ENCODE measurements around the gene ZNF331.
A peak's percentile ranks its signal among the peaks of the same experiment; 100 is the strongest.
"Not testable (repeated sequence)": the region's sequence is repeated elsewhere in the genome, so short reads cannot be mapped to it uniquely, and the experiment has no call there.

Gene ZNF331

DNA sequence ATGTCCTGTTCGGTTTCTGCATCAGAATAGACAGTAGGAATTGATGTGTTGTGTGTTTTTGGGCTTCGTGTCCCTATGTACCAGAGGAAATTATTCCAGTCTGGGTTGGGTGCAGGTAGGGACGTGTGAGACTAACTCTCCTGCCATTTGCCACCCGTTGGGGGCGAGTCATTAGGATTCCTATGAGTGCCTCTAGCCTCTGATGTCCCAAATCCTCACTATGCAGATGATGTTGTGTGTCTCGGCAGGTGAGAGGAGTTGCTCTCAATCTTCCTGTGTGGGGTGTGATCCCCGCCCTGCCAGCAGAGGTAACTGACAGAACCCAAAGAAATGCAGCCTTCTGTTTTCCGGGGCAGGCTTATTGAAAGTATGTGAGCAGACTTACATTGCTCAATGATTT is 31.2 kb upstream of the ZNF331 start:
- TF ChIP-seq, protein P1, sequence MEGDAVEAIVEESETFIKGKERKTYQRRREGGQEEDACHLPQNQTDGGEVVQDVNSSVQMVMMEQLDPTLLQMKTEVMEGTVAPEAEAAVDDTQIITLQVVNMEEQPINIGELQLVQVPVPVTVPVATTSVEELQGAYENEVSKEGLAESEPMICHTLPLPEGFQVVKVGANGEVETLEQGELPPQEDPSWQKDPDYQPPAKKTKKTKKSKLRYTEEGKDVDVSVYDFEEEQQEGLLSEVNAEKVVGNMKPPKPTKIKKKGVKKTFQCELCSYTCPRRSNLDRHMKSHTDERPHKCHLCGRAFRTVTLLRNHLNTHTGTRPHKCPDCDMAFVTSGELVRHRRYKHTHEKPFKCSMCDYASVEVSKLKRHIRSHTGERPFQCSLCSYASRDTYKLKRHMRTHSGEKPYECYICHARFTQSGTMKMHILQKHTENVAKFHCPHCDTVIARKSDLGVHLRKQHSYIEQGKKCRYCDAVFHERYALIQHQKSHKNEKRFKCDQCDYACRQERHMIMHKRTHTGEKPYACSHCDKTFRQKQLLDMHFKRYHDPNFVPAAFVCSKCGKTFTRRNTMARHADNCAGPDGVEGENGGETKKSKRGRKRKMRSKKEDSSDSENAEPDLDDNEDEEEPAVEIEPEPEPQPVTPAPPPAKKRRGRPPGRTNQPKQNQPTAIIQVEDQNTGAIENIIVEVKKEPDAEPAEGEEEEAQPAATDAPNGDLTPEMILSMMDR (IDR thresholded peaks at IDR 0.05; ENCODE audit: low read depth, low read length), result no peak
- H3K4me3 ChIP-seq (ENCODE audit: low read depth, low read length), result no peak overlapping the region
- DNase-seq (ENCODE audit: low read depth, low spot score), result no peak
- in situ Hi-C loops (cut with HindIII; ENCODE audit: low sequenced_read_pairs), result no loop called here

DNA sequence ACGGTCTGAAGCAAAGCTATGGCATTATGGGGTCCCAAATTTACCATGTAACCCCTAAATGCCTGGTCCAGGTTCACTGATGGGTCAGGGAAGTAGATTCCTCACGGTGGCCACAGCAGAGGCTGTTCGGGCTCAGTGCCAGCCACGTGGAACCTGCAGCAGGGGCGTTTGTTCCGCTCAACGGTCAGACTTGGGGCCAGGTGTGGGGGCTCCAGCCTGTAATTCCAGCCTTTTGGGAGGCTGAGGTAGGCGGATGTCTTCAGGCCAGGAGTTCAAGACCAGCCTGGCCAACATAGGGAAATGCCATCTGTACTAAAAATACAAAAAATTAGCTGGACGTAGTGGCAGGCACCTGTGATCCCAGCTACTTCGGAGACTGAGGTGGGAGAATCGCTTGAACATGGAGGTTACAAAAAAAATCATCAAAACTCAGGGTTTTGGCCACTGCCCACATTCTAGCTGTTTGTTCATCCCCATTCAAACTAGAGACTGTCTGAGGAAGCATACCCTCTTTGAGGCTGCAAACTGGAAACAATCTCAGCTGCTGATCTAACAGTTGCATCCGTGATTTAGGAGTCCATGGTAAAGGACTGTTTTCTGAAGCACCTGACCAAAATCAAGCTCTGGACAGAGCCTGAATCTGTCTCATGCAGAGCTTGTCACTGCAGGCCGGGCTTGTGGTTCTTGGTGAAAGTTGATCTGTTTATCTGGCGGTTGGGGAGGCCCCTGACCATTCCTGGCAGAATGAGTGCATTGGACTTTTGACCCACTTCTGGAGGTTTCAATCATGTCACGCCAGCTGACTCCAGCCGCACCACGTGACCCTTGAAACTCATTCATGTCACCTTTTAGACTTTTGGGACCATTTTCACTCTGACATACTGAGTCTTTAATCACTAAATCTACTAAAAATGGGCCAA is 30.2 kb upstream of the ZNF331 start:
- TF ChIP-seq, protein P1 (IDR thresholded peaks at IDR 0.05; ENCODE audit: low read depth, low read length), result no peak
- DNase-seq (ENCODE audit: low read depth, low spot score), result no peak
- in situ Hi-C loops (cut with HindIII; ENCODE audit: low sequenced_read_pairs), result no loop called here
- H3K4me3 ChIP-seq (ENCODE audit: low read depth, low read length), result no peak overlapping the region

DNA sequence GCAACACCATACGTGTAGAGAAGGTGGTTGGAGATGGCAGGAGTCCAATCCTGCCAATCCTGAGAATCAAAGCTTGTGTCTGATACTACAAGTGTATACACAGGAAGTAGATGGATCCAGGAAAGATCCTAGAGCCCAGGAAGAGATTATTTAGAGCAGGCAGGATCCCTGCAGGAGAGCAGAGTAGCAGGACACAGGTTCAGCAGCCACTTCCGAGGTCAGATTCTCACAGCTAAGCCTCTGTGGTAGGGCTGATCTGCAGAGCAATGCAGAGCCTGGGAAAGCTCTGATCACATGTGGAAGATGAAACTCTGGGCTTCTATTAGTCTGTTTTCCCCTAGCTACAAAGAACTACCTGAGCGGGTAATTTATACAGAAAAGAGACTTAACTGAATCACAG is 28.5 kb upstream of the ZNF331 start:
- TF ChIP-seq, protein P1 (IDR thresholded peaks at IDR 0.05; ENCODE audit: low read depth, low read length), result no peak
- DNase-seq (ENCODE audit: low read depth, low spot score), result no peak
- in situ Hi-C loops (cut with HindIII; ENCODE audit: low sequenced_read_pairs), result no loop called here
- no peak overlapping the region for H3K4me3 ChIP-seq (ENCODE audit: low read depth, low read length)

DNA sequence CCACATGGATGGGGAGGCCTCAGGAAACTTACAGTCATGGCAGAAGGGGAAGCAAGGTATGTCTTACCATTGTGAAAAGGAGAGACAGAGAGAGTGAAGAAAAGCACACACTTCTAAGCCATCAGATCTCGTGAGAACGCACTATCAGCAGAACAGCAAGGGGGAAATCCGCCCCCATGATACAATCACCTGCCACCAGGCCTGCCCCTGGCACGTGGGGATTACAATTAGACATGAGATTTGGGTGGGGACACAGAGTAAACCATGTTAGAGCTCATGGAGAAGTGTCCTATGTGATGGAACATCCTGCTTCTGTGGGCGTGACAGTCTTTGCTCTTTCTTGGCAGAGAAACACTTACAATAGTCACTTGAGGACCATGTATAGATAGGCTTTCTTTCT is 28.1 kb upstream of the ZNF331 start:
- DNase-seq (ENCODE audit: low read depth, low spot score), result no peak
- no peak overlapping the region for H3K4me3 ChIP-seq (ENCODE audit: low read depth, low read length)
- in situ Hi-C loops (cut with HindIII; ENCODE audit: low sequenced_read_pairs), result no loop called here
- TF ChIP-seq, protein P1 (IDR thresholded peaks at IDR 0.05; ENCODE audit: low read depth, low read length), result no peak

DNA sequence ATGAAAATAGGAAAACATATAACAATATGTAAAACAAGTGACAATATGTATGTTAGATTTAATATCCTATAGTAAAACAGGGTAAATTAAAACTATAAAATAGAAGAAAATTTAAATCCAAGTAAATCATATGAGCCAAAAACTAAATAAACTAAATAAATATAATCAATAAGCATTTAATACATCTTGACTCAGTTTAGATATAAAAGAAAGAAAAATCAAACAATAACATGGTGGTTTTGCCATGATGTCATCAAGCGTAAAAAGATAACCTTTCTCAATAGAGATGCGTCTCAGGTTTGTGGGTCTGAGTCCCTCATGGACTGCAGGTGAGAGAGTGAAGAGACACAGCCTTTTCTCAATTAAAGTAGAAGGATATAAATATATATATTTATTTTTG is 26.6 kb upstream of the ZNF331 start:
- DNase-seq (ENCODE audit: low read depth, low spot score), result no peak
- TF ChIP-seq, protein P1 (IDR thresholded peaks at IDR 0.05; ENCODE audit: low read depth, low read length), result no peak
- H3K4me3 ChIP-seq (ENCODE audit: low read depth, low read length), result no peak overlapping the region
- in situ Hi-C loops (cut with HindIII; ENCODE audit: low sequenced_read_pairs), result no loop called here

DNA sequence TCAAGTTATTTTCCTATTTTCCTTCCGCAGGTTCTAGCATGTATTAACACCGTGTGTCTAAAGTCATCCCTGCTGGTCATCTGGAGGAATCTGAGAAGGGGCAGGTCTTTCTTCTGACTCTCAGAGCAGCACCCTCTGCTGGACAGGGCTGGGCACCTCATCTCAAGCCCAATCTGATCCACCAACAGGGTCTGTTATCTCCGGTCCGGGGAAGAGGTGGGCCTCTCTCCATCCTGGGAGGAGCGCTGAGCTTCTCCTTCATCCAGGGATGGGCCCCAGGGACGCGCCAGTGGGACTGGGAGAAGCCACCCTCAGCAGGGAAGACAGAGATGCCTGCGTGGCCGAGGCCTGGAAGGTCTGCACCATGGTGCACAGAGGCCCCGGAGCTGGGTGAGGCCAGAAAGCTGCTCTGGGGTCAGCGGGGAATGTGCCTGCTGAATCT is 26.0 kb upstream of the ZNF331 start:
- in situ Hi-C loops (cut with HindIII; ENCODE audit: low sequenced_read_pairs), result no loop called here
- peak; percentile 15 for DNase-seq (ENCODE audit: low read depth, low spot score)
- H3K4me3 ChIP-seq (ENCODE audit: low read depth, low read length), result no peak overlapping the region
- TF ChIP-seq, protein P1 (IDR thresholded peaks at IDR 0.05; ENCODE audit: low read depth, low read length), result peak; percentile 51

DNA sequence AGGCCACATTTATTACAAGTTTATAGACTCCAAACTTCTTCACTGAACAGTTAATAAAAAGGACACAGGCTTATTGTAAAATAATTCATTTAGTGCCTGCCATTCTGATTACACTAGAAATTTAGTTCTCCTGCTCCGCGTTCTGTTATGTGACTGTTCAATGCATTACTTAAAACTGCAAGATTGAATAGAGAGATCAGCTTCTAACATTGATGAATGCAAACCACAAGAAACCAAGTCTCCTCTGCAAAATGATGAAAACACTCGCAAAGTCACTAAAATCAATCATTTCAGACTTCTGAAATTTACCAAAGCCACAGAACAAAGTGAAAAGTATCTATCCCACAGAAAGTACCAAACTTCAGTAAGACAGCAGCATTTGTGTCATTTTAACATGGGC is 22.9 kb upstream of the ZNF331 start:
- H3K4me3 ChIP-seq (ENCODE audit: low read depth, low read length); DNase-seq (ENCODE audit: low read depth, low spot score); in situ Hi-C loops (cut with HindIII; ENCODE audit: low sequenced_read_pairs): not testable (repeated sequence)
